HG03025 (cell line): ENCODE results near the gene TMEM51.

Source experiments
- ATAC-seq: cut with Tn5 transposase; IDR thresholded peaks from one replicate; pipeline ENCODE4 v1.9.1; 2021; ENCODE audit warnings: mild to moderate bottlenecking, moderate library complexity; ENCODE audit not compliant: unreplicated experiment, low FRiP score

TMEM51 gene

GRCh38 chr1:15212954-15213291 is 59.4 kb downstream of the TMEM51 start:
- ATAC-seq: no peak

DNA sequence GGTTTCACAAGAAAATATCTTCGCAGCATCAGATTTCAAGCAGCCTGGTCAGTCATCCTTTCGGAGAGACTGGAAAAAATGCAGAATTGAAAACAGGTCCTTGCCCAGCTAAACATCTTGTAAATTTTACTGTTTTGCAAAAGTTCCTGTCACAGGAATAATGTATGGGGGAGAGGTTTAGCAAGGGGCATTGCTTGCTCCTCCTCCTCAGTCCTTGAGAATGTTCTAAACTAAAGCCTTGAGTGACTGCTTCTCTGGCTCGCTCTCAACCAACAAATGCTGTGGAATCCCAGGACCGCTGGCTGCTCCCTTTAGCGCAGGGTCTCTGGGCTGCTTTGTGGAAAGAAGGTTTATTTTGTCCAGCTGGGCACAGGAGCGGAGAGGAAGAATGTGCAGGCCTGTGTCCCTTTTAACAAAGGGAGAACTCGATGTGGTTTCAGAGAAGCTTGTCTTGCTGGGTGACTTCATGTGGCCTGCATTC is 59.8 kb downstream of the TMEM51 start:
- ATAC-seq: no peak

DNA sequence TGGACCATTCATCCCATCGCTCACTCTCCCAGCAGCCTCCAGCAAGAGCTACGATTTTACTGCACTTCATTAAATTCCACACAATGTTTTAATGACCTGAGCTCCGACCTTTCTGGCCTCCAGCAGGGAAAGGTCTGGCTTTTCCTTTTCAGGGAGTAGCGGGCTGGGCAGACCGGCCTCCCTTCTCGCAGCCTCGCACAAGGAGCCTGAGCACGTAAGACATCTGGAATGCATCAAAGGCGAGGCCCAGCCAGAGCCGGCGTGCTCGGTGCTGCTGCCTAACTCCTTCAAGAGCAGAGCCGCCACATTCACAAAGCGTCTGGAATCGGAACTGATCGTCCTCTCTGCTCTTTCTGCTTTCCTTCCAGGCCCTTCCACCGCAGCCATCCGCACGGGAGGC is 61.0 kb downstream of the TMEM51 start:
- ATAC-seq: no peak

GRCh38 chr1:15215116-15215515 is 61.6 kb downstream of the TMEM51 start:
- ATAC-seq: no peak

GRCh38 chr1:15217654-15218053 is 64.1 kb downstream of the TMEM51 start:
- no peak for ATAC-seq

GRCh38 chr1:15218287-15219279 is 65.0 kb downstream of the TMEM51 start:
- ATAC-seq: no peak

GRCh38 chr1:15219280-15220023 is 65.9 kb downstream of the TMEM51 start:
- no peak for ATAC-seq

- ATAC-seq: no peak
Measured at GRCh38 chr1:15220024-15220392, 66.5 kb downstream of the TMEM51 start.

DNA sequence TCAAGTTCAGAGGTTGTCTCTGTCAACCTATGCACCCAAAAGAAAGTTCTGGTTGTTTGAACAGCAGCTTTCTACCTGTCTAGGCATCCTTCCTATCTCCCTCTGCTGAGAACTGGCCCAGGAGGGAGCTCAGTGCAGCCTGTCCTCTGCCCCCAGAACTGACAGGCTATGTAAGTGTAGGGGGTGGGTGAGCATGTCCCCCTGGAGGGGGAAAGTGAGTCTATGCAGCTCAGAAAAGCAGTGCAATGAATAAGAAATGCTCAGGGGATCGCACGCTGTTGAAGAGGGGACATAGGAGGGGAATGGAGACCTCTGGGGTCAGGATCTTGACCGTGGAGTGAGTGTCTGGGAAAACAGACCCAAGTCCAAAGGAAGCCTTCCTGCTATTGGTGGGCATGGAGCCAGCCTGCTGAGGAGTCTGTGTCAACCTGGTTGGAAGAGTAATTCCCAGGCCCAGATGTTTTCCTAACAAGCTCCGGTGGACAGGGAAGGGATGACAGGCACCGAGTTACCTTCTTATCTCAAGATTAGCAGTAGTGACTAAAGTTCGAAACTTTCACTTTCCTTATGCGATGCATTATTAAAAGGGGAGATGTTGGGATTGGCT is 67.4 kb downstream of the TMEM51 start:
- no peak for ATAC-seq

DNA sequence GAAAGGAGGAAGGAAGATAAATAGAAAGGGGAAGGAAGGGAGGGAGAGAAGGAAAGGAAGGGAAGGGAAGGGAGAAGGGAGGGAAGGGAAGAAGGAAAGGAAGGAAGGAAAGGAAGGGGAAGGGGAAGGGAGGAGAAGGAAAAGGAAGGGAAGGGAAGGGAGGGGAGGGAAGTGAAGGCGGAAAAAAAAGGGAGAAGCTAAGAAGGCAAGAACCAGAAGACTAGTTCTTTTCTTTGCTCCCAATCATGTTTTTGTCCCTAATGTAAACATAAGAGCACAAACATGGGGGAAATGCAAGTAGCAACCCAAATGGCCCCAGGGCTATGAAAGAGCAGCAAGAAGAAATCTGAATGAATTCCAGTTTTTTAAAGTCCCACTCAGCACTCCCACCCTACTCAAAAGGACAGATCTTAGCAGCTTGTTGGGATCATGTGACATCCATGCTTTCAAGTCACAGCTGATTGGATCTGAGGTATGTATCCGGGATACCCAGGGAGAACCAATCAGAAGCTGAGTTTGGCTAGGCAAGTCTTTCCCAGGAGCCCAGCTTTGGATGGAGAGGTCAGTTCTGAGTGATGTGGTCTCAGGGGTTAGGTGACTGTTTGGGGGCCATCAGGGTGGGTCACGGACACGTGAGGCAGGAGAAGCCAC is 69.2 kb downstream of the TMEM51 start:
- ATAC-seq: no peak

DNA sequence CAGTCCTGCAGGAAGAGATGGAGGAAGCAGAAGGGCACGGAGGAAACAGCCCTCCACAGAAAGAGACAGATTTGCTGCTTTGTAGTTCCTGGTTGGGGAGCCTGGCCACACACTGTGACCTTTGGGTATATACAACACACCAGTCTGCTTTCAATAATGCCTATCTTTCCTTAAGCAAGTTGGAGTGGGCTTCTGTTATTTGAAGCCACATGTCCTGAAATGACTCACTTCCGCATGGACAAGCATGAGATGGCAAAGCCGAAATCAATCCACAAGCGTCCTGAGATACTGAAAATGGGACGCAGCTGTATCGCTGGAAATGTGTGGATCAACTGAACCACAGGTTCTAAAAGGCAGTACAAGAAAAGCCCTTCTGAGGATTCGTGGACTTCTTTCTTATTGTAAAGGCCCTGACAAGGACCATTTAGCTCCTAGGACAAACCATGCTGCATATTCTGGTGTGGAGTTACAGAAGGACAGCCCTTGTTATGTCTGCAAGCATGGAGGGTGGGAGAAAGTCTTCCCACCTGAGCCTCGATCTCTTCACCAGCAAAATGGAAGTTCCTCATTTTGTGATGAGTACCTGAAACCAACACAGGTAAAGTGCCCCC is 70.8 kb downstream of the TMEM51 start:
- ATAC-seq: no peak

GRCh38 chr1:15224974-15225373 is 71.4 kb downstream of the TMEM51 start:
- no peak for ATAC-seq

DNA sequence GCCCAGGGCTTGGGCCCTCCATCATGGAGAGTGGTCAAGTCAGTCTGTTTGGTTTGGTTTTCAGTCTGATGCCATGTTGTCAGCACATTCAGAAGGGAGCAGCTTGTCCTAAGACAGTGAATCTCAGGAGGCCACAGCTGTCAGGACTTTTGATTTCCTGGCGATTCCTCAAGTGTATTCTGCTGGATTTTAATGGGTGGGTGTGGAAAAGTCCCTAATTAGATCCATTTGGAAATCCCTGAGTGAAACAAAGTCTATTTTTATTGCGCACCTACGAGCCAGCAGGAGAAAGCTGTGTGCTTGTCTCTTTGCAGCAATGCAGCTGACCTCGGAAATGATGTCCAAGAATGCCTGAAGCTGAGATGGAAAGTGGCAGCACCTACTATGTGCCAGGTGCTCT is 71.9 kb downstream of the TMEM51 start:
- no peak for ATAC-seq

DNA sequence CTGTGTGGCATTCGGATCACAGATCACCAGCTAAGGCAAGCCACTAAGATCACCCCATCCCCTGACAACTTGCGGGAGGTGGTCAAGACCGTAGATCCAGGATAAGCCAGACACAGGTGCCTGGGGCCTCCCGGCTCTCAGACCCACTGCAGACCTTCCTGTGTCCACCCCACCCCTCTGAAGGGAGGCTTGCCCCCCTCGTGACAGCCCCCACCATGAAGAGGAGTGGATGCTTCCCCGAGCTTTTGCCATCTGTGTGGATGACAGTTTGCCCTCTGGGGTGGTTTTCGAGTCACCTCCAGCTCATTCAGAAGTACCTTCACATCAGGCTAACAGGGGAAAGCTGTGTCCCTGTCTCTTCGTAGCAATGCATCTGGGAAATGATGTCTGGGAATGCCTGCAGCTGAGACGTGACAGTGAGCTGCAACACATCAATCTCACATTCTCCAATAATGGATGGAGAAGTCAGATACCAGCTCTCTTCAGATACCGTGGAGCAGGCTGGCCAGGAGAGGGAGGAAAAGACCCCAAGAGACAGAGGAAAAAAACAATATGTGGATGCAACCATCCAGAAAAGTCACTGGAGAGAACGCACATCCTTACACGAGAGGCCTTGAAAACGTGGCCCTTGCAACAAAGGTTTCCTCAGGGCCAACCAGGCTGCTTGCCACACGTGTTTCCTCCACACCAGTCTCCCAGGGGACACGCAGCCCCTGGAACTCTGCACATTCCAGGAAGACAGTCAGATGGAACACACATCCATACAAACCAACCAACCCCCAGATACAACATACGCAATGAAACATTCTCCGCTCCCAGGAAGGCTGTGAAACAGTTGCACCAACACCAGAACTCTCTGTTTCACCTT is 73.1 kb downstream of the TMEM51 start:
- no peak for ATAC-seq

GRCh38 chr1:15229707-15230131 is 76.2 kb downstream of the TMEM51 start:
- ATAC-seq: no peak

- no peak for ATAC-seq
Measured at GRCh38 chr1:15231714-15232201, 78.2 kb downstream of the TMEM51 start.

DNA sequence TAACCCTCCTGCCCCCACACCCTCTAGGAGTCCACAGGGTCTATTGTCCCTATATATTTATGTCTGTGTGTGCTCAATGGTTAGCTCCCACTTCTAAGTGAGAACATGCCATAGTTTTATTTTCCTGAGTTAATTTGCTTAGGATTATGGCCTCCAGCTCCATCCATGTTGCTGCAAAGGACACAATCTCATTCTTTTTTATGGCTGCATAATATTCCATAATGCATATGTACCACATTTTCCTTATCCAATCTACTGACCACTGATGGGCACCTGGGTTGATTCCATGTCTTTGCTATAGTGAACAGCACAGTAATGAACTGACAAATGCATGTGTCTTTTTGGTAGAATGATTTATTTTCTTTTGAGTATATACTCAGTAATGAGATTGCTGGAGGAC is 80.1 kb downstream of the TMEM51 start:
- ATAC-seq: no peak

DNA sequence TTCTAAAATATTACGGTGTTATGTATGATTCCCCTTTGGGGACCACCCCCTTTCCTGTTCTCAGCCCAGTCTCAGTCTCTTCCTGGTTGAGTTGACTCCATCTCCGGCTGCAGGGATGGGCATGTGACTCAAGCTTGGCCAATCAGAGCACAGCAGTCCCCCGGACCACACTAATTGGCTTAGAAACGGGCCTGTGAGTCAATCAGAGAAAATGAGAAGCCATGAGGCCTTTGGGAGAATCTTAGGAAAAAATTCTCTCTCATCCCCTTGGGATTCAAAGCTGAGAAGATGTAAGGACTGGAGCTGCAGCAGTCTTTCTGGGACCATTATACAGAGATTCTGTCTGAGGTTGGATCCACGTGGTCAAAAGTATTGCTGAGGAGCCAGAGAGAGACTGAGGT is 82.8 kb downstream of the TMEM51 start:
- no peak for ATAC-seq

DNA sequence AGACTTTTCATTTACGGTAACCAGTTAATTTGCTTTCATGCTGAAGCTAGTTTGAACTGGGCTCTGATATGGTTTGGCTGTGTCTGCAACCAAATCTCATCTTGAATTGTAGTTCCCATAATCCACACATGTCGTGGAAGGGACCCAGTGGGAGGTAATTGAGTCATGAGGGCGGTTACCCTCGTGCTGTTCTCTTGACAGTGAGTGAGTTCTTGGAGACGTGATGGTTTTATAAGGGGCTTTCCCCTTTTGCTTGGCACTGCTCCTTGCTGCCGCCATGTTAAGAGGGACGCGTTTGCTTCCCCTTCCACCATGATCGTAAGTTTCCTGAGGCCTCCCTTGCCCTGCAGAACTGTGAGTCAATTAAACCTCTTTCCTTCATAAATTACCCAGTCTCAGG is 83.2 kb downstream of the TMEM51 start:
- ATAC-seq: no peak
